Ovary (tissue), 3 donors: ENCODE data around the gene FHAD1.

ENCODE experiments used
- CTCF ChIP-seq, 3 donors: fragments of 450-650 bp in 2 of 3; fragments of 200-600 bp in 1 of 3; IDR thresholded peaks; one replicate each; pipeline versions ENCODE4 v1.5.1 to v1.8.0; 2016 to 2022; ENCODE audit warnings: antibody characterized with exemption in 3 of 3, mild to moderate bottlenecking in 1 of 3
- POLR2A ChIP-seq: fragments of 450-650 bp; IDR thresholded peaks from one replicate; pipeline ENCODE4 v1.6.1; 2017; ENCODE audit warnings: antibody characterized with exemption, mild to moderate bottlenecking, moderate library complexity
- donor health status: DM: no; HTN: no; CAD: no.

DNA sequence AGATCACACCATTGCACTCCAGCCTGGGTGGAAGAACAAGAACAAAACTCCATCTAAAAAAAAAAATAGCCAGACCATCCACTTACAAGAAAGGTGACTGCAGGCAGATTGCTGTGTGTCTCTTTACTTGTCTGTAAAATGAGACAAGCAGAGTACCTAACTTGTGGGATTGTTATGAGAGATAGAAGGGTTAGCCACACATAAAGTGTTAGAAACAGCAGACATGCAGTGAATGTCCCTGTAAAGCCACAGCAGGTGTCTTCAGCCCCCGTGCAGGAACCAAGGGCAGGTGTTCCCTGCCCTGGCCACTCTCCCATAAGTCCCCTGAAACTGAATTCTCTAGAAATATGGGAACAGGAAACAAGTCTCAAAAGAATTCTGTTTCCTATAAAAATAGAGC, 121.9 kb downstream of the FHAD1 start:
- no peak for TF ChIP-seq CTCF (IDR thresholded peaks at IDR 0.05)
- no peak for TF ChIP-seq POLR2A
